ENCODE results near the gene HK1. TPM values are rescaled to one million over a fixed set of nuclear protein-coding genes. Genes with fewer than 3 reads are reported as not detected.

HK1 gene
- total and polyA plus RNA-seq, 2 of the 4 experiments (the other 2 are of a cell fraction): 53.7 to 90.5 TPM

- Histone ChIP-seq H3K9me3 (ENCODE audit: control insufficient read depth, insufficient read depth, low read length) (no peaks in the 10 kb centered on the region), H3K56ac (ENCODE audit: extremely low read depth, insufficient read depth, low read length) (no peak overlapping the region), H3K27me3 (ENCODE audit: control insufficient read depth, insufficient read depth, low read length) (peaks cover 76% of the 10 kb centered on the region), H4K20me1 (ENCODE audit: insufficient read depth, low read length) (no peaks in the 10 kb centered on the region), H2AK5ac (ENCODE audit: low read depth, low read length) (no peak overlapping the region), H3K9me1 (ENCODE audit: insufficient read depth, low read length) (no peaks in the 10 kb centered on the region), H3K27ac (ENCODE audit: insufficient read depth, low read length) (no peak overlapping the region), H3K9ac (ENCODE audit: low read depth, low read length) (no peak overlapping the region), H4K8ac (ENCODE audit: low read depth in 2 of 2, low read length in 2 of 2) (no peak overlapping the region), H2BK15ac (ENCODE audit: low read depth, low read length) (no peak overlapping the region), H3K4me2 (ENCODE audit: low read depth, low read length) (no peak overlapping the region; the same call in 1 of the 2 replicates), H3K79me1 (ENCODE audit: low read depth in 1 of 2, low read length in 2 of 2) (no peaks in the 10 kb centered on the region), H2BK120ac (ENCODE audit: low read depth, low read length) (no peak overlapping the region), H4K5ac (ENCODE audit: low read depth, low read length) (no peak overlapping the region), H2BK5ac (ENCODE audit: low read depth, low read length, poor library complexity, severe bottlenecking) (no peak overlapping the region), H3K4ac (ENCODE audit: low read depth, low read length) (no peak overlapping the region), H2BK20ac (ENCODE audit: low read depth, low read length) (no peak overlapping the region), H3K14ac (replicated peaks; ENCODE audit: low read depth, low read length) (no peak overlapping the region), H3K4me1 (ENCODE audit: control insufficient read depth, insufficient read depth, low read length) (no peaks in the 10 kb centered on the region), H3K18ac (ENCODE audit: low read depth, low read length) (no peak overlapping the region), H4K91ac (ENCODE audit: insufficient read depth, low read depth, low read length) (no peak overlapping the region), H3K23ac (ENCODE audit: low read depth, low read length) (no peak overlapping the region), H2AFZ (replicated peaks; ENCODE audit: low read length, poor library complexity) (no peak overlapping the region), H3K36me3 (ENCODE audit: control insufficient read depth, insufficient read depth, low read length) (no peaks in the 10 kb centered on the region), H2AK9ac (replicated peaks; ENCODE audit: low read depth, low read length, poor library complexity) (no peak overlapping the region), H3K4me3 (ENCODE audit: insufficient read depth, low read depth, low read length) (no peak overlapping the region)
- TF ChIP-seq FOS (IDR thresholded peaks at IDR 0.05; ENCODE audit: low read depth, low read length) (no peak), CEBPB (IDR thresholded peaks at IDR 0.05; ENCODE audit: low read depth, low read length) (no peak), BHLHE40 (IDR thresholded peaks at IDR 0.05; ENCODE audit: low read depth, low read length) (no peak)
- WGBS, 2 experiments (ENCODE audit: extremely low coverage in 2 of 2, insufficient read length in 1 of 2): no CpG with 5 or more reads among the region's 3 CpGs
- ATAC-seq (ENCODE audit: low read depth) (no peak), DNase-seq (no peak)
- ChIA-PET POLR2A (ENCODE audit: unreplicated experiment) (no interaction called here), CTCF (no interaction called here)
- intact Hi-C loops (cut with micrococcal nuclease): no loop called here
- in situ Hi-C loops (cut with MboI; ENCODE audit: low sequenced_read_pairs): no loop called here
- dilution Hi-C loops (cut with HindIII; ENCODE audit: low sequenced_read_pairs, unreplicated experiment): no loop called here
- BruUV-seq (replicated peaks): no TSS peak
Measured at GRCh38 chr10:69262292-69262751, 16.0 kb upstream of the HK1 start.
